B cell (primary cell): ENCODE measurements around the gene TIAM2.
"Not testable (repeated sequence)": the region's sequence is repeated elsewhere in the genome, so short reads cannot be mapped to it uniquely, and the experiment has no call there.

Source experiments
- CTCF ChIP-seq: fragments of 200-600 bp; IDR thresholded peaks from one replicate; pipeline ENCODE4 v1.8.0; 2022; ENCODE audit warnings: antibody characterized with exemption, mild to moderate bottlenecking
- EZH2 ChIP-seq: IDR thresholded peaks from 2 replicates; pipeline ENCODE4 v1.6.1; 2012; ENCODE audit warnings: borderline replicate concordance, low read depth, mild to moderate bottlenecking, moderate library complexity, low read length; ENCODE audit not compliant: insufficient read depth, poor library complexity, severe bottlenecking

GRCh38 chr6:155119201-155119600 lies 124.1 kb downstream of the TIAM2 start:
- not testable (repeated sequence) for TF ChIP-seq CTCF, EZH2
